ENCODE results near the gene PATE4. TPM values are rescaled to one million over a fixed set of nuclear protein-coding genes. Genes with fewer than 3 reads are reported as not detected.

Gene PATE4
- total RNA-seq, 1 donor: not detected

GRCh38 chr11:125874556-125875124, 41.5 kb downstream of the PATE4 start:
- Histone ChIP-seq H2AFZ (ENCODE audit: low read length) (peak overlapping the region; percentile 81), H3K4me3 (ENCODE audit: insufficient read depth, low read length) (peak overlapping the region; percentile 58), H3K36me3 (ENCODE audit: insufficient read depth, low read length) (no peaks in the 10 kb centered on the region), H4K20me1 (ENCODE audit: insufficient read depth, low read length) (no peaks in the 10 kb centered on the region), H3K79me2 (ENCODE audit: insufficient read depth, low read length) (no peaks in the 10 kb centered on the region), H3K4me1 (ENCODE audit: insufficient read depth, low read length) (no peaks in the 10 kb centered on the region), H3K27me3 (ENCODE audit: insufficient read depth, low read length) (no peaks in the 10 kb centered on the region), H3K4me2 (ENCODE audit: insufficient read depth, low read length) (peak overlapping the region; percentile 68), H3K27ac (ENCODE audit: low read depth, low read length) (no peak overlapping the region), H3K9me3 (ENCODE audit: low read depth, low read length) (no peaks in the 10 kb centered on the region)
- DNase-seq (ENCODE audit: insufficient read length, low spot score, missing footprints): peak; percentile 76
- TF ChIP-seq, protein P1, sequence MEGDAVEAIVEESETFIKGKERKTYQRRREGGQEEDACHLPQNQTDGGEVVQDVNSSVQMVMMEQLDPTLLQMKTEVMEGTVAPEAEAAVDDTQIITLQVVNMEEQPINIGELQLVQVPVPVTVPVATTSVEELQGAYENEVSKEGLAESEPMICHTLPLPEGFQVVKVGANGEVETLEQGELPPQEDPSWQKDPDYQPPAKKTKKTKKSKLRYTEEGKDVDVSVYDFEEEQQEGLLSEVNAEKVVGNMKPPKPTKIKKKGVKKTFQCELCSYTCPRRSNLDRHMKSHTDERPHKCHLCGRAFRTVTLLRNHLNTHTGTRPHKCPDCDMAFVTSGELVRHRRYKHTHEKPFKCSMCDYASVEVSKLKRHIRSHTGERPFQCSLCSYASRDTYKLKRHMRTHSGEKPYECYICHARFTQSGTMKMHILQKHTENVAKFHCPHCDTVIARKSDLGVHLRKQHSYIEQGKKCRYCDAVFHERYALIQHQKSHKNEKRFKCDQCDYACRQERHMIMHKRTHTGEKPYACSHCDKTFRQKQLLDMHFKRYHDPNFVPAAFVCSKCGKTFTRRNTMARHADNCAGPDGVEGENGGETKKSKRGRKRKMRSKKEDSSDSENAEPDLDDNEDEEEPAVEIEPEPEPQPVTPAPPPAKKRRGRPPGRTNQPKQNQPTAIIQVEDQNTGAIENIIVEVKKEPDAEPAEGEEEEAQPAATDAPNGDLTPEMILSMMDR (IDR thresholded peaks at IDR 0.05; ENCODE audit: extremely low read depth, low read depth, low read length): peak; percentile 85

DNA sequence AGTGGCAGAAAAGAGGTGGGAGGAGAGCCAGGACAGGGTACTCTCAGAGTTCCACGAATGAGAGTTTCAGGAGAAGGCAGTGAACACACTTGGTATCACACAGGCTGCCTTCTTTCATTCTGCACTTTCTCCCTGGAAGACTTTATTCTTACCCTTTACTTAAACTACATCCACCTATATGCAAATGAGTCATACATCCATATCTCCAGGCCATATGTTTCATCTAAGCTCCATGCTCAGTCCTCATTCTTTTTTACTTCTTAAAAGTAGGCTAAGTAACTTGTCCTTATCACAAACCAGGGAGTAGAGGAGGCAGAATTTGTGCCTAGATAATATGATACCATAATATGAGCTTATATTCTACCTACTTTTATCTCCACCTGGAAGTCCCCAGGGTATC, 48.2 kb downstream of the PATE4 start:
- no peak overlapping the region for H2AFZ ChIP-seq (ENCODE audit: low read length)
- H3K4me2 ChIP-seq (ENCODE audit: insufficient read depth, low read length): no peak overlapping the region

GRCh38 chr11:125883375-125883774, 50.3 kb downstream of the PATE4 start:
- Histone ChIP-seq H3K36me3 (ENCODE audit: insufficient read depth, low read length) (no peaks in the 10 kb centered on the region), H3K4me1 (ENCODE audit: insufficient read depth, low read length) (no peaks in the 10 kb centered on the region), H2AFZ (ENCODE audit: low read length) (no peak overlapping the region), H4K20me1 (ENCODE audit: insufficient read depth, low read length) (no peaks in the 10 kb centered on the region), H3K4me2 (ENCODE audit: insufficient read depth, low read length) (no peak overlapping the region), H3K27ac (ENCODE audit: low read depth, low read length) (no peak overlapping the region), H3K27me3 (ENCODE audit: insufficient read depth, low read length) (no peaks in the 10 kb centered on the region), H3K4me3 (ENCODE audit: insufficient read depth, low read length) (no peak overlapping the region), H3K79me2 (ENCODE audit: insufficient read depth, low read length) (peaks cover 4% of the 10 kb centered on the region), H3K9me3 (ENCODE audit: low read depth, low read length) (no peaks in the 10 kb centered on the region)
- DNase-seq (ENCODE audit: insufficient read length, low spot score, missing footprints): no peak
- TF ChIP-seq, protein P1 (IDR thresholded peaks at IDR 0.05; ENCODE audit: extremely low read depth, low read depth, low read length): no peak

More for the DNA sequence above, 48.2 kb downstream of the PATE4 start:
- H4K20me1 ChIP-seq (ENCODE audit: insufficient read depth, low read length): no peaks in the 10 kb centered on the region
- DNase-seq (ENCODE audit: insufficient read length, low spot score, missing footprints): no peak
- no peaks in the 10 kb centered on the region for H3K27me3 ChIP-seq (ENCODE audit: insufficient read depth, low read length)
- no peaks in the 10 kb centered on the region for H3K9me3 ChIP-seq (ENCODE audit: low read depth, low read length)
- no peak overlapping the region for H3K4me3 ChIP-seq (ENCODE audit: insufficient read depth, low read length)
- H3K27ac ChIP-seq (ENCODE audit: low read depth, low read length): no peak overlapping the region
- H3K4me1 ChIP-seq (ENCODE audit: insufficient read depth, low read length): no peaks in the 10 kb centered on the region
- TF ChIP-seq, protein P1 (IDR thresholded peaks at IDR 0.05; ENCODE audit: extremely low read depth, low read depth, low read length): no peak
- no peaks in the 10 kb centered on the region for H3K36me3 ChIP-seq (ENCODE audit: insufficient read depth, low read length)
- H3K79me2 ChIP-seq (ENCODE audit: insufficient read depth, low read length): no peaks in the 10 kb centered on the region

DNA sequence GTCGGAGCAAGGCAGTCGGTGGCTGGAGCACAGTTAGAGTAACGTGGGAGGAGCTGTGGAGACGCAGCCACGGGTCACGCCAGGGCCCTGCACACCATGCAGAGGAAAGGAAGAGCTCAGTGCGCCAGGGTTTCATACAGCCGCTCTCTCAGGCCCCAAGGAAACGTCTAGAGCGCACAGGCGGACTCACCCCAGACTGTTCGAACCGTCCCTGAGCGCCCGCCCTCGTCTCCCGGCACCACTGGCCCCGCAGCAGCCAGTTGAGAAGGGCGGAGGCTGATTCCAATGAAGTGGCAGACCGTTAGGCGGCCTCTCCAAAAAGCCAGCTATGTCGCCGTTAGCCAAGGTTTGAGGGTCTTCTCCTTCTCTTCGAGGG, 53.9 kb downstream of the PATE4 start:
- peak overlapping the region; percentile 88 for H3K4me3 ChIP-seq (ENCODE audit: insufficient read depth, low read length)
- H3K79me2 ChIP-seq (ENCODE audit: insufficient read depth, low read length): peaks cover 33% of the 10 kb centered on the region
- H3K36me3 ChIP-seq (ENCODE audit: insufficient read depth, low read length): no peaks in the 10 kb centered on the region
- H3K4me2 ChIP-seq (ENCODE audit: insufficient read depth, low read length): peak overlapping the region; percentile 91
- H3K27me3 ChIP-seq (ENCODE audit: insufficient read depth, low read length): no peaks in the 10 kb centered on the region
- H3K4me1 ChIP-seq (ENCODE audit: insufficient read depth, low read length): peaks cover 16% of the 10 kb centered on the region
- TF ChIP-seq, protein P1 (IDR thresholded peaks at IDR 0.05; ENCODE audit: extremely low read depth, low read depth, low read length): no peak
- H3K9me3 ChIP-seq (ENCODE audit: low read depth, low read length): no peaks in the 10 kb centered on the region
- H4K20me1 ChIP-seq (ENCODE audit: insufficient read depth, low read length): peaks cover 3% of the 10 kb centered on the region
- peak; percentile 65 for DNase-seq (ENCODE audit: insufficient read length, low spot score, missing footprints)
- peak overlapping the region; percentile 97 for H2AFZ ChIP-seq (ENCODE audit: low read length)
- peak overlapping the region; percentile 82 for H3K27ac ChIP-seq (ENCODE audit: low read depth, low read length)
